Loucy (cell line): Measurements from ENCODE around the gene MBOAT7.
"Not testable (repeated sequence)": the region's sequence is repeated elsewhere in the genome, so short reads cannot be mapped to it uniquely, and the experiment has no call there.

Experiments used
- EZH2phosphoT487 ChIP-seq: fragments of 200-600 bp; IDR thresholded peaks from 2 replicates; pipeline ENCODE4 v1.6.1; 2018; ENCODE audit warnings: antibody characterized with exemption, mild to moderate bottlenecking, moderate library complexity, borderline replicate concordance
- TF ChIP-seq, protein P1 (sequence below): fragments of 200-600 bp; sonication (generic); conservative IDR thresholded peaks from 2 replicates; pipeline ENCODE4 v1.5.1; 2014; ENCODE audit warnings: mild to moderate bottlenecking, antibody characterized with exemption, low read length

DNA sequence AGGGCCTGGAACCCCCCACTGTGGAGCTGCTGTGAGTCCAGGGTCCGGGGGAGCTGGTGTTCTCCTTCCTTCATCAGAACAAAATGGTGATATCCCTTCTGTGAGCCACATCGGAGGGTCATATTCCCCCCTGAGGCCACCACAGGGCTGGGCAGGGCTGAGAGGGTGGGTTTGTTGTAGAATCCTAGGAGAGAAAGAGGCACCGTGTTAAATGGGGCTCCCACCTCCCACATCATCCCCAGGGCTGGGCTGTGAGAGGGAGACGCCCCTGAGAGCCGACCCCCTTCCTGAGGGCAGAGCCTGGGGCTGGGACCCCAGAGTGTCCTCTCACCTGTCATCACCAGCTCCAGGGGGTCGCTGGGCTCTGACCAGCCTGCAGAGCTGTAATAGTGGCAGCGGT lies 32.6 kb upstream of the MBOAT7 start:
- TF ChIP-seq, protein P1, sequence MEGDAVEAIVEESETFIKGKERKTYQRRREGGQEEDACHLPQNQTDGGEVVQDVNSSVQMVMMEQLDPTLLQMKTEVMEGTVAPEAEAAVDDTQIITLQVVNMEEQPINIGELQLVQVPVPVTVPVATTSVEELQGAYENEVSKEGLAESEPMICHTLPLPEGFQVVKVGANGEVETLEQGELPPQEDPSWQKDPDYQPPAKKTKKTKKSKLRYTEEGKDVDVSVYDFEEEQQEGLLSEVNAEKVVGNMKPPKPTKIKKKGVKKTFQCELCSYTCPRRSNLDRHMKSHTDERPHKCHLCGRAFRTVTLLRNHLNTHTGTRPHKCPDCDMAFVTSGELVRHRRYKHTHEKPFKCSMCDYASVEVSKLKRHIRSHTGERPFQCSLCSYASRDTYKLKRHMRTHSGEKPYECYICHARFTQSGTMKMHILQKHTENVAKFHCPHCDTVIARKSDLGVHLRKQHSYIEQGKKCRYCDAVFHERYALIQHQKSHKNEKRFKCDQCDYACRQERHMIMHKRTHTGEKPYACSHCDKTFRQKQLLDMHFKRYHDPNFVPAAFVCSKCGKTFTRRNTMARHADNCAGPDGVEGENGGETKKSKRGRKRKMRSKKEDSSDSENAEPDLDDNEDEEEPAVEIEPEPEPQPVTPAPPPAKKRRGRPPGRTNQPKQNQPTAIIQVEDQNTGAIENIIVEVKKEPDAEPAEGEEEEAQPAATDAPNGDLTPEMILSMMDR: not testable (repeated sequence)
- not testable (repeated sequence) for TF ChIP-seq EZH2phosphoT487
